PC-3 (cell line): ENCODE results near the gene ARFGEF2. TPM values are rescaled to one million over a fixed set of nuclear protein-coding genes. Genes with fewer than 3 reads are reported as not detected.
"Not testable (repeated sequence)": the region's sequence is repeated elsewhere in the genome, so short reads cannot be mapped to it uniquely, and the experiment has no call there.

ENCODE experiments used
- ATAC-seq: fragments of 200-7000 bp; cut with Tn5 transposase; 2 replicates; pipeline ENCODE4 v1.9.1; 2020; ENCODE audit warnings: mild to moderate bottlenecking, moderate library complexity
- BruUV-seq: library from RNA; stranded (reverse); fragments of 400-500 nt; replicated peaks from 2 replicates; lab custom pipeline; 2021; lab: Mats Ljungman, UMichigan
- CTCF ChIA-PET: fragments of 300-600 bp; sonication (Branson Sonifier 250); formaldehyde crosslinking; loops from one replicate; lab custom pipeline; 2022; ENCODE audit warnings: antibody characterized with exemption; lab: Charles Lee
- POLR2A ChIA-PET: fragments of 300-600 bp; sonication (Branson Sonifier 250); formaldehyde crosslinking; loops from one replicate; lab custom pipeline; 2022; ENCODE audit warnings: antibody characterized with exemption; ENCODE audit not compliant: unreplicated experiment; lab: Charles Lee
- DNase-seq: peaks from one replicate; pipeline ENCODE4 v3.0.0-alpha.2; 2015
- H2AFZ ChIP-seq: fragments of 300-600 bp; sonication (generic); 2 replicates; pipeline ENCODE4 v1.6.0; 2016; ENCODE audit warnings: antibody characterized with exemption, low read length
- H3F3A ChIP-seq: fragments of 300-600 bp; sonication (generic); one replicate; pipeline ENCODE4 v1.6.0; 2017; ENCODE audit warnings: antibody characterized with exemption, low read length, control low read depth, mild to moderate bottlenecking; ENCODE audit not compliant: unreplicated experiment
- H3K27ac ChIP-seq: fragments of 300-600 bp; sonication (generic); 2 replicates; pipeline ENCODE4 v1.5.1; 2016; ENCODE audit warnings: mild to moderate bottlenecking, low read length
- H3K27me3 ChIP-seq: fragments of 300-600 bp; sonication (generic); 2 replicates; pipeline ENCODE4 v1.6.1; 2016; ENCODE audit warnings: low read length, mixed read lengths
- H3K36me3 ChIP-seq: fragments of 300-600 bp; sonication (generic); 2 replicates; pipeline ENCODE4 v1.6.1; 2016; ENCODE audit warnings: low read depth, mixed run types, low read length, mixed read lengths
- H3K4me1 ChIP-seq: fragments of 300-600 bp; sonication (generic); 2 replicates; pipeline ENCODE4 v1.5.1; 2016; ENCODE audit warnings: low read length; ENCODE audit not compliant: insufficient read depth
- H3K4me2 ChIP-seq: fragments of 300-600 bp; sonication (generic); 2 replicates; pipeline ENCODE4 v1.6.0; 2016; ENCODE audit warnings: low read length
- H3K4me3 ChIP-seq: fragments of 300-600 bp; sonication (generic); 2 replicates; pipeline ENCODE4 v1.5.1; 2016; ENCODE audit warnings: mild to moderate bottlenecking, low read length, mixed read lengths
- H3K79me2 ChIP-seq: fragments of 300-600 bp; sonication (generic); 2 replicates; pipeline ENCODE4 v1.6.1; 2017; ENCODE audit warnings: low read length, mixed read lengths
- H3K9ac ChIP-seq: fragments of 300-600 bp; sonication (generic); 2 replicates; pipeline ENCODE4 v1.6.0; 2016; ENCODE audit warnings: mild to moderate bottlenecking, low read length
- H3K9me2 ChIP-seq: fragments of 300-600 bp; sonication (generic); replicated peaks from 2 replicates; pipeline ENCODE4 v1.6.1; 2016; ENCODE audit warnings: mixed run types, low read length, mixed read lengths
- H3K9me3 ChIP-seq: fragments of 300-600 bp; sonication (generic); 2 replicates; pipeline ENCODE4 v1.6.1; 2016; ENCODE audit warnings: low read length, mixed read lengths
- H4K20me1 ChIP-seq: fragments of 300-600 bp; sonication (generic); 2 replicates; pipeline ENCODE4 v1.6.1; 2016; ENCODE audit warnings: low read length, mixed read lengths
- EZH2 ChIP-seq: fragments of 300-600 bp; sonication (generic); IDR thresholded peaks from one replicate; pipeline ENCODE4 v1.6.1; 2017; ENCODE audit warnings: antibody characterized with exemption, mild to moderate bottlenecking, low read length; ENCODE audit not compliant: unreplicated experiment
- EZH2phosphoT487 ChIP-seq: fragments of 300-600 bp; sonication (generic); IDR thresholded peaks from 2 replicates; pipeline ENCODE4 v1.6.1; 2018; ENCODE audit warnings: mild to moderate bottlenecking, antibody characterized with exemption, low read length, borderline replicate concordance
- intact Hi-C: fragments of 100-400 bp; cut with micrococcal nuclease; formaldehyde crosslinking; loops from 2 replicates; pipeline ENCODE4 v1.9.0; 2023
- total RNA-seq: library from RNA; depleted of rRNA; stranded (reverse); fragments of >200 nt; gene quantifications from 2 replicates; pipeline ENCODE4 v1.2.3, GENCODE V29; 2014; rRNA removed
- TF ChIP-seq, protein P1 (sequence below): fragments of 300-600 bp; sonication (generic); conservative IDR thresholded peaks from 2 replicates; pipeline ENCODE4 v1.5.1; 2017; ENCODE audit warnings: antibody characterized with exemption, low read depth, mild to moderate bottlenecking, low read length

Gene ARFGEF2
- total RNA-seq, 1 experiment from 2014 or later: 33.5 TPM

DNA sequence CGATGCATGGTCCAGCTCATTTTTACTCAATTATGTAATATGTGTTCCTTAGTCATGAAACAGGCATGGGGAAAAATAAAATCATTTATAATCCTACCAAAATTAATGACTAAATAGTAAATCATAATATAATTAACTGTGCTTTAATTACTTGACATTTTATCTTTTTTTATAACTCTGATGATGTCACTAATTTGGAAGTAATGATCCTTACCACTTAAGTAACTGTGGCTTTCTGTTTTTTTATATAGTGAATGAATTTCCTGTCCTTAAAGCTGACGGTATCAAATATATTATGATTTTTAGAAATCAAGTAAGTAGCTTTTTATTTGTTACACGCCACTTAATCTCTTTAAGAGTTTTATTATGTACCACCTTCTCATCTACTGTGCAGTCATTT is 156.8 kb downstream of the ARFGEF2 start:
- Histone ChIP-seq H3K4me2 (no peak overlapping the region), H3K36me3 (peaks cover 83% of the 10 kb centered on the region), H4K20me1 (0 out of 2 replicates have a peak, but pooled peaks cover 5% of the 10 kb centered on the region), H3K79me2 (peaks cover 4% of the 10 kb centered on the region; the same call in 1 of the 2 replicates), H3K4me3 (no peak overlapping the region), H3K9me3 (no peaks in the 10 kb centered on the region), H2AFZ (no peak overlapping the region), H3K9me2 (no peaks in the 10 kb centered on the region), H3K27ac (no peak overlapping the region), H3K4me1 (no peaks in the 10 kb centered on the region), H3K9ac (no peak overlapping the region), H3F3A (no peaks in the 10 kb centered on the region), H3K27me3 (no peaks in the 10 kb centered on the region)
- ATAC-seq (no peak), DNase-seq (no peak)
- TF ChIP-seq, protein P1, sequence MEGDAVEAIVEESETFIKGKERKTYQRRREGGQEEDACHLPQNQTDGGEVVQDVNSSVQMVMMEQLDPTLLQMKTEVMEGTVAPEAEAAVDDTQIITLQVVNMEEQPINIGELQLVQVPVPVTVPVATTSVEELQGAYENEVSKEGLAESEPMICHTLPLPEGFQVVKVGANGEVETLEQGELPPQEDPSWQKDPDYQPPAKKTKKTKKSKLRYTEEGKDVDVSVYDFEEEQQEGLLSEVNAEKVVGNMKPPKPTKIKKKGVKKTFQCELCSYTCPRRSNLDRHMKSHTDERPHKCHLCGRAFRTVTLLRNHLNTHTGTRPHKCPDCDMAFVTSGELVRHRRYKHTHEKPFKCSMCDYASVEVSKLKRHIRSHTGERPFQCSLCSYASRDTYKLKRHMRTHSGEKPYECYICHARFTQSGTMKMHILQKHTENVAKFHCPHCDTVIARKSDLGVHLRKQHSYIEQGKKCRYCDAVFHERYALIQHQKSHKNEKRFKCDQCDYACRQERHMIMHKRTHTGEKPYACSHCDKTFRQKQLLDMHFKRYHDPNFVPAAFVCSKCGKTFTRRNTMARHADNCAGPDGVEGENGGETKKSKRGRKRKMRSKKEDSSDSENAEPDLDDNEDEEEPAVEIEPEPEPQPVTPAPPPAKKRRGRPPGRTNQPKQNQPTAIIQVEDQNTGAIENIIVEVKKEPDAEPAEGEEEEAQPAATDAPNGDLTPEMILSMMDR: no peak
- TF ChIP-seq EZH2phosphoT487 (no peak), EZH2 (no peak)
- CTCF ChIA-PET: interaction anchor here (0.7 kb wide), 1 partner anchor 1715 kb away, joined by 3 read pairs; no protein-coding TSS in a partner anchor
- intact Hi-C loops: no loop called here
- POLR2A ChIA-PET: no interaction called here
- no TSS peak for BruUV-seq

DNA sequence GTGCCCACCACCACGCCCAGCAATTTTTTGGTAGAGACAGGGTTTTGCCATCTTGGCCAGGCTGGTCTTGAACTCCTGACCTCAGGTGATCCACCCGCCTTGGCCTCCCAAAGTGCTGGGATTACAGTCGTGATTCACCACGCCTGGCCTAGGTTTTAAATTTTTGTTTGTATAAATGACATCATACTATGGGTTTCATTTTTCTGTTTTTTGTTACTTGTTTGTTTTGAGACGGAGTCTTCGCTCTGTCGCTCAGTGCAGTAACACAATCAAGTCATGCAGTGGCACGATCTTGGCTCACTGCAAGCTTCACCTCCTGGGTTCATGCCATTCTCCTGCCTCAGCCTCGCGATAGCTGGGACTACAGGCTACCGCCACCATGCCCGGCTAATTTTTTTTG is 160.8 kb downstream of the ARFGEF2 start:
- ATAC-seq, H3F3A ChIP-seq, H3K27ac ChIP-seq, H3K79me2 ChIP-seq, H3K27me3 ChIP-seq, H3K4me1 ChIP-seq, H3K9ac ChIP-seq, DNase-seq, BruUV-seq, intact Hi-C loops, H3K4me2 ChIP-seq, H4K20me1 ChIP-seq, H2AFZ ChIP-seq, H3K9me3 ChIP-seq, H3K4me3 ChIP-seq, POLR2A ChIA-PET, CTCF ChIA-PET, H3K9me2 ChIP-seq: not testable (repeated sequence)
- H3K36me3 ChIP-seq: peaks cover 84% of the 10 kb centered on the region

Other genes starting within 250 kb of the ARFGEF2 start
- gene PREX1, start 93.7 kb upstream of the ARFGEF2 start, total RNA-seq: 18.9 and 22.1 TPM in 2 replicates
- 272 and 295 TPM in 2 replicates for gene CSE1L, start 124.6 kb downstream of the ARFGEF2 start, total RNA-seq